Measurements from ENCODE around the gene DET1.

The DET1 gene

DNA sequence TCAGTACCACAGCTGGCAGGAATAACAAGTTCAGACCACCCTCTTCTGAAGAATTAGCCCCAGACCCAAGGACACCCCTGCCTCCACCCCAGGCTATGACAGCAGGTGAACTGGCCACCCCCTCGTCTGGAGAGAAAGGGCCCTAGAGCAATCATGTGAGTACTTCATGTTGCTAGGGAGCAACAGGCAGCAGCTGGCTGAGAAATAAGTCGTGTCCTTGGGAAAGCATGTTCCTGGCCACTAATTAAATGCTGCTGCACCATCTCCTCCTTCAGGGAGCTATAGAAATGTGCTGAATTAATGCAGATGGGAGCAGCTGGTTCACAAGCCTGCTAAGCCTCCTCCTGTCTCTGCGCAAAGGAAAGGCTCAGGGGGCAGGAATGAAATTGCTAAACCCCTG lies 47.5 kb downstream of the DET1 start:
- DNase-seq (ENCODE audit: low spot score) = no peak
- Mint-ChIP-seq H3K9me3 (no peaks in the 10 kb centered on the region), H3K27me3 (ENCODE audit: low read depth) (no peaks in the 10 kb centered on the region), H3K27ac (no peak overlapping the region), H3K4me3 (no peak overlapping the region), H3K4me1 (ENCODE audit: low read depth) (no peaks in the 10 kb centered on the region), H3K36me3 (ENCODE audit: low read depth) (no peaks in the 10 kb centered on the region)

DNA sequence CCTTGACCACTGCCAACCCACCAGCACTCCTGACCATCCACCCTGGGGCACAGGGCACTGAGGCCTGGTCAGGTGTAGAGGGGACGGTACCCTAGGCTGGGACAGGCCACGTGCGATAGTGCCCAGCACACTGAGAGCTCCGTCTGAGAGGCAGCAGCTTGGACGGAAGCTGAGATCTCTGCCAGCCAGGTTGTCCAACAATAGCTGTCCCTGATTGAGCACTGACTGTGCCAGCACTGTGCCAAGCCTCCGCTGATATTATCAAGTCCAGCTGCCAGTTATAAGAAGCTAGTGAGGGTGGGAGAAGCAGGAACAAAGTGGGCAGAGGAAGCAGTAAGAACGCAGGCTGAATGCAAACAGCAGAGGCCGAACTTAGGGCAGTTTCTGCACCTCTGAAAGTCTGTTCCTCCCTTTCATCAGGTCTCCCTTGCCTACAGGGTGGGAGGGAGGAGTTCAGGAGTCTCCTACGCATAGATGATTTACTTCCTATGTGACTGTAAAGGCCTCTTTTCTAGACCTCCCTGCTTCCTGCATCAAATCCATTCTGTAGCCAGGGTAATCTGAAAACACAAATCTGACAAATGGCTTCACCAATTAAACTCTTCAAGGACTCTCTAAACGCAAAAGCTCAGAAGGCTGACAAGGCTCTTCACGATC lies 49.2 kb downstream of the DET1 start:
- Mint-ChIP-seq H3K4me1 (ENCODE audit: low read depth) (no peaks in the 10 kb centered on the region), H3K36me3 (ENCODE audit: low read depth) (no peaks in the 10 kb centered on the region), H3K4me3 (no peak overlapping the region), H3K9me3 (no peaks in the 10 kb centered on the region), H3K27ac (no peak overlapping the region), H3K27me3 (ENCODE audit: low read depth) (no peaks in the 10 kb centered on the region)
- DNase-seq (ENCODE audit: low spot score) = no peak

- H3K4me3 Mint-ChIP-seq = no peak overlapping the region
- no peak for DNase-seq (ENCODE audit: low spot score)
- no peaks in the 10 kb centered on the region for H3K36me3 Mint-ChIP-seq (ENCODE audit: low read depth)
- H3K27ac Mint-ChIP-seq = no peak overlapping the region
- no peaks in the 10 kb centered on the region for H3K9me3 Mint-ChIP-seq
- no peaks in the 10 kb centered on the region for H3K4me1 Mint-ChIP-seq (ENCODE audit: low read depth)
- no peaks in the 10 kb centered on the region for H3K27me3 Mint-ChIP-seq (ENCODE audit: low read depth)
Observed at GRCh38 chr15:88493844-88494243, 52.6 kb downstream of the DET1 start.

DNA sequence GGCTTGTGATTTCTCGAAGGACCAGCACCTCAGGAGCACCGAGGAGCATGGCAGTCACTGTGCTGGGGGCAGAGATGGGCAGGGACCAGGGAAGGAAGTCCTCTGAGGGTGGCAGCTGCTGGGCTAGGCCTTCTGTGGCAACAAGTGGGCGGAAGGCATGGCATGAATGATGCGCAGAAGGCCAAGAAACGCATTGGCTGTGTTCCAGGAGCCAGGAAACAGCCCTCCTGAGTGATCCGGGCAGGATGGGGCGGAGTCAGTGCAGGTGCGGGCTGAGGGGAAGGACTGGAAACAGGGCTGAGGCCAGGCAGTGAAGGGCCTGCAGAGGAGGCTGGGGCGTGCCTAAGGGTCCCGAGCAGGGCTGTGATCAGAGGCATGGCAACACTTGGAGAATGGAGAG lies 55.3 kb downstream of the DET1 start:
- no peak for DNase-seq (ENCODE audit: low spot score)
- H3K27me3 Mint-ChIP-seq (ENCODE audit: low read depth) = no peaks in the 10 kb centered on the region
- no peak overlapping the region for H3K4me3 Mint-ChIP-seq
- no peaks in the 10 kb centered on the region for H3K9me3 Mint-ChIP-seq
- H3K36me3 Mint-ChIP-seq (ENCODE audit: low read depth) = no peaks in the 10 kb centered on the region
- H3K27ac Mint-ChIP-seq = no peak overlapping the region
- H3K4me1 Mint-ChIP-seq (ENCODE audit: low read depth) = no peaks in the 10 kb centered on the region

DNA sequence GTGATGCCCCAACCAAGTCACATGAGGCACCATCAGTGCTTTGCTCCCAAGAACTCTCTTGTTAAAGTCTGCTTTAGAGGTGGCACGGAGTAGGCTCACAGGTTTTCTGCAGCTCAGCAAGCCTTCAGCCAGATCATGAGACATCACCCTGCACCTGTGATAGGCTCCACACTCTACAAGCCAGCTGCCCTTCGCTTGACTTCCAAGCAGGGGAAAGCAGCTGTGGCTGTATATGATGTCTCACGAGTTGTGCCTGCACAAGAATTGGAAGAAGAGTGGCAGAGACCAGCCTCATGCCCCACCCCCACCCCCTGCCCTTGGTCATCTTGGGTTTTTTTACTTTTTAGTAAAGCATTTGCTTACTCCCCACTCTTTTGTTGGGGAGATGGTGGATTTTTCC lies 56.4 kb downstream of the DET1 start:
- H3K4me1 Mint-ChIP-seq (ENCODE audit: low read depth) = no peaks in the 10 kb centered on the region
- H3K27ac Mint-ChIP-seq = no peak overlapping the region
- no peaks in the 10 kb centered on the region for H3K9me3 Mint-ChIP-seq
- H3K36me3 Mint-ChIP-seq (ENCODE audit: low read depth) = no peaks in the 10 kb centered on the region
- no peaks in the 10 kb centered on the region for H3K27me3 Mint-ChIP-seq (ENCODE audit: low read depth)
- no peak for DNase-seq (ENCODE audit: low spot score)
- H3K4me3 Mint-ChIP-seq = no peak overlapping the region

GRCh38 chr15:88489321-88489720 lies 57.2 kb downstream of the DET1 start:
- DNase-seq (ENCODE audit: low spot score) = no peak
- no peaks in the 10 kb centered on the region for H3K9me3 Mint-ChIP-seq
- H3K36me3 Mint-ChIP-seq (ENCODE audit: low read depth) = no peaks in the 10 kb centered on the region
- H3K27me3 Mint-ChIP-seq (ENCODE audit: low read depth) = no peaks in the 10 kb centered on the region
- H3K4me1 Mint-ChIP-seq (ENCODE audit: low read depth) = no peaks in the 10 kb centered on the region
- no peak overlapping the region for H3K27ac Mint-ChIP-seq
- no peak overlapping the region for H3K4me3 Mint-ChIP-seq

GRCh38 chr15:88487796-88488523 lies 58.5 kb downstream of the DET1 start:
- Mint-ChIP-seq H3K9me3 (no peaks in the 10 kb centered on the region), H3K4me1 (ENCODE audit: low read depth) (no peaks in the 10 kb centered on the region), H3K4me3 (no peak overlapping the region), H3K36me3 (ENCODE audit: low read depth) (no peaks in the 10 kb centered on the region), H3K27ac (no peak overlapping the region), H3K27me3 (ENCODE audit: low read depth) (no peaks in the 10 kb centered on the region)
- no peak for DNase-seq (ENCODE audit: low spot score)

- no peak overlapping the region for H3K4me3 Mint-ChIP-seq
- H3K27ac Mint-ChIP-seq = no peak overlapping the region
- no peak for DNase-seq (ENCODE audit: low spot score)
- H3K4me1 Mint-ChIP-seq (ENCODE audit: low read depth) = no peaks in the 10 kb centered on the region
- no peaks in the 10 kb centered on the region for H3K9me3 Mint-ChIP-seq
- no peaks in the 10 kb centered on the region for H3K27me3 Mint-ChIP-seq (ENCODE audit: low read depth)
- no peaks in the 10 kb centered on the region for H3K36me3 Mint-ChIP-seq (ENCODE audit: low read depth)
Observed at GRCh38 chr15:88487178-88487795, 59.2 kb downstream of the DET1 start.

- Mint-ChIP-seq H3K27ac (no peak overlapping the region), H3K4me3 (no peak overlapping the region), H3K4me1 (ENCODE audit: low read depth) (no peaks in the 10 kb centered on the region), H3K27me3 (ENCODE audit: low read depth) (no peaks in the 10 kb centered on the region), H3K9me3 (no peaks in the 10 kb centered on the region), H3K36me3 (ENCODE audit: low read depth) (no peaks in the 10 kb centered on the region)
- no peak for DNase-seq (ENCODE audit: low spot score)
Observed at GRCh38 chr15:88484682-88485331, 61.7 kb downstream of the DET1 start.

DNA sequence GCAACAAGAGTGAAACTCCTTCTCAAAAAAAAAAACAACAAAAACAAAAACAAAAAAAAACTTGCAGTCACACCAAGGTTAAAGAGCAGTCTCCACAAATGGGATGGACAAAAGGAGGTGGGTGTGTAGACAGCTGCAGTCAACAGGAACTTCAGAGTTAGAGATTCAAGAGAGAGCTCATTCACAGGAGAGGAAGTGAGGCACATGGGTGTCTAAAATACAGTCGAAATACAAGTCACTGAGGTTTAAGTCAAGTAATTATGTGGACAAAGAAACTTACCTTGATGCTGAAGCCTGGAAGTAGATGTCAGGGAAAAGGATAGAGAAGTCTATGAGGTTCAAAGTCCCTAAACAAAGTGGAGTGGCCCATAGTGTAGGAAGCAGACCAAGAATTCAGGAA lies 64.2 kb downstream of the DET1 start:
- Mint-ChIP-seq H3K27ac (no peak overlapping the region), H3K27me3 (ENCODE audit: low read depth) (no peaks in the 10 kb centered on the region), H3K36me3 (ENCODE audit: low read depth) (peaks cover 3% of the 10 kb centered on the region), H3K4me1 (ENCODE audit: low read depth) (no peaks in the 10 kb centered on the region), H3K9me3 (no peaks in the 10 kb centered on the region), H3K4me3 (no peak overlapping the region)
- no peak for DNase-seq (ENCODE audit: low spot score)

DNA sequence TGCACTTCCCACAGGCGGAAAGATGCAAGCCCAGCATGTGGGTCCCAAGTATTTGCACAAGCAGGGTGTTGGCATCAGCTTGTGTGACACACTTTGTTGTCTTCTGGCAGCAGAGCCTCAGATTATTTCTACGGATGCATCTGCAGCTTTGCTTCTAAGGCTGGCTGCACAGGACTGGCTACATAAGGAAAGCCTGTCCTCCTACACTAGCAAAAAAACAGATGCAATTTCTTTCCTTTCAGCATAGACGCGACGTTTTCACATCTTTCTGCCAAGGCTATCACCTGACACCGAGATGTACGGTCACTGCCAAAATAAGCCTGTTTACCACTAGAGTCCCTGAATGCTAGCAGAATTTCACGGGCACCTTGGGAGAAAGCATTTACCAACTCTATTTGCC lies 65.5 kb downstream of the DET1 start:
- H3K27me3 Mint-ChIP-seq (ENCODE audit: low read depth) = no peaks in the 10 kb centered on the region
- H3K27ac Mint-ChIP-seq = no peak overlapping the region
- H3K4me1 Mint-ChIP-seq (ENCODE audit: low read depth) = no peaks in the 10 kb centered on the region
- DNase-seq (ENCODE audit: low spot score) = no peak
- no peaks in the 10 kb centered on the region for H3K9me3 Mint-ChIP-seq
- peaks cover 7% of the 10 kb centered on the region for H3K36me3 Mint-ChIP-seq (ENCODE audit: low read depth)
- no peak overlapping the region for H3K4me3 Mint-ChIP-seq

DNA sequence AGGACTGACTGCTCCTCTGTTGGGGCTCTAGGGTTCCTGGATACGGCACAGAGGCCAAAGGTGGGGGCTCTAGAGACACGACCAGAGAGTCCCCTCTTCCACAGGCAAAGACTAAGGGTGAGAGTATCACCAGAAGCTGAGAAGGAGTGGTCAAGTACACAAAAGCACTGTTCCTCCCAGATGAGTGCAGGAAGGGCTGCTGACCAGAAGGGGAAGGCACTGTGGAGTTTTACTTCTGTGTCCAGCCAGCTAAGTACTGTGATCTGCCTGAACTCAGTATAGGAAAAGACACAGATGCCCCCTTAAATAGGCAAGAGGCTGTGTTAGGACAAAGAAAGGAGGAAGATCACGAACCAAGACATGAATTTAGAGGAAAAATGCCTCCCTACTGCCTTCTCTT lies 67.3 kb downstream of the DET1 start:
- Mint-ChIP-seq H3K4me3 (no peak overlapping the region), H3K9me3 (no peaks in the 10 kb centered on the region), H3K36me3 (ENCODE audit: low read depth) (peaks cover 12% of the 10 kb centered on the region), H3K4me1 (ENCODE audit: low read depth) (no peaks in the 10 kb centered on the region), H3K27me3 (ENCODE audit: low read depth) (no peaks in the 10 kb centered on the region), H3K27ac (no peak overlapping the region)
- no peak for DNase-seq (ENCODE audit: low spot score)

GRCh38 chr15:88477904-88478303 lies 68.6 kb downstream of the DET1 start:
- Mint-ChIP-seq H3K4me3 (no peak overlapping the region), H3K9me3 (no peaks in the 10 kb centered on the region), H3K36me3 (ENCODE audit: low read depth) (peaks cover 16% of the 10 kb centered on the region)

GRCh38 chr15:88477126-88477525 lies 69.4 kb downstream of the DET1 start:
- Mint-ChIP-seq H3K27ac (no peak overlapping the region), H3K27me3 (ENCODE audit: low read depth) (no peaks in the 10 kb centered on the region), H3K9me3 (no peaks in the 10 kb centered on the region)

More at GRCh38 chr15:88477904-88478303, 68.6 kb downstream of the DET1 start:
- Mint-ChIP-seq H3K27me3 (ENCODE audit: low read depth) (no peaks in the 10 kb centered on the region), H3K27ac (no peak overlapping the region), H3K4me1 (ENCODE audit: low read depth) (no peaks in the 10 kb centered on the region)
- no peak for DNase-seq (ENCODE audit: low spot score)

More at GRCh38 chr15:88477126-88477525, 69.4 kb downstream of the DET1 start:
- Mint-ChIP-seq H3K4me1 (ENCODE audit: low read depth) (peaks cover under 1% of the 10 kb centered on the region), H3K36me3 (ENCODE audit: low read depth) (peaks cover 20% of the 10 kb centered on the region), H3K4me3 (no peak overlapping the region)
- no peak for DNase-seq (ENCODE audit: low spot score)
